Right atrium auricular region (tissue), 2 donors: Measurements from ENCODE around the gene HYKK. TPM values are rescaled to one million over a fixed set of nuclear protein-coding genes. Genes with fewer than 3 reads are reported as not detected.
A peak's percentile ranks its signal among the peaks of the same experiment; 100 is the strongest.

ENCODE experiments used
- DNase-seq: peaks from one replicate; pipeline ENCODE4 v3.0.0-alpha.2; 2019; ENCODE audit warnings: low spot score
- H3K27ac ChIP-seq, 2 donors: fragments of 200-600 bp; sonication (generic); 1 replicate in 1 of 2; 2 replicates in 1 of 2; pipeline ENCODE4 v1.5.1; 2016 to 2019
- H3K27me3 ChIP-seq, 2 donors: fragments of 200-600 bp; sonication (generic); one replicate each; pipeline versions ENCODE4 v1.5.1 to v1.6.0; 2017 to 2019
- H3K36me3 ChIP-seq: fragments of 200-600 bp; sonication (generic); one replicate; pipeline ENCODE4 v1.5.1; 2016
- H3K4me1 ChIP-seq, 2 donors: fragments of 200-600 bp; sonication (generic); one replicate each; pipeline versions ENCODE4 v1.5.1 to v1.6.0; 2017 to 2019
- H3K4me3 ChIP-seq, 2 donors: fragments of 200-600 bp; sonication (generic); 1 replicate in 1 of 2; 2 replicates in 1 of 2; pipeline ENCODE4 v1.5.1; 2017 to 2019; ENCODE audit warnings: mild to moderate bottlenecking in 1 of 2, moderate library complexity in 1 of 2
- H3K9me3 ChIP-seq, 2 donors: fragments of 200-600 bp; sonication (generic); one replicate each; pipeline ENCODE4 v1.5.1; 2019
- CTCF ChIP-seq, 2 donors: fragments of 200-600 bp; sonication (generic); IDR thresholded peaks; one replicate each; pipeline ENCODE4 v1.5.1; 2019; ENCODE audit warnings: antibody characterized with exemption in 2 of 2
- total RNA-seq, 2 donors: library from RNA; depleted of rRNA; stranded (reverse); fragments of >200 nt; gene quantifications; one replicate each; pipeline ENCODE4 v1.1.0, GENCODE V29; 2016

The HYKK gene, protein sequence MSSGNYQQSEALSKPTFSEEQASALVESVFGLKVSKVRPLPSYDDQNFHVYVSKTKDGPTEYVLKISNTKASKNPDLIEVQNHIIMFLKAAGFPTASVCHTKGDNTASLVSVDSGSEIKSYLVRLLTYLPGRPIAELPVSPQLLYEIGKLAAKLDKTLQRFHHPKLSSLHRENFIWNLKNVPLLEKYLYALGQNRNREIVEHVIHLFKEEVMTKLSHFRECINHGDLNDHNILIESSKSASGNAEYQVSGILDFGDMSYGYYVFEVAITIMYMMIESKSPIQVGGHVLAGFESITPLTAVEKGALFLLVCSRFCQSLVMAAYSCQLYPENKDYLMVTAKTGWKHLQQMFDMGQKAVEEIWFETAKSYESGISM
- 10 to 100 TPM in 1 of 2 donors, 1 to 10 TPM in 1; 6.1 to 12.5 TPM for total RNA-seq

DNA sequence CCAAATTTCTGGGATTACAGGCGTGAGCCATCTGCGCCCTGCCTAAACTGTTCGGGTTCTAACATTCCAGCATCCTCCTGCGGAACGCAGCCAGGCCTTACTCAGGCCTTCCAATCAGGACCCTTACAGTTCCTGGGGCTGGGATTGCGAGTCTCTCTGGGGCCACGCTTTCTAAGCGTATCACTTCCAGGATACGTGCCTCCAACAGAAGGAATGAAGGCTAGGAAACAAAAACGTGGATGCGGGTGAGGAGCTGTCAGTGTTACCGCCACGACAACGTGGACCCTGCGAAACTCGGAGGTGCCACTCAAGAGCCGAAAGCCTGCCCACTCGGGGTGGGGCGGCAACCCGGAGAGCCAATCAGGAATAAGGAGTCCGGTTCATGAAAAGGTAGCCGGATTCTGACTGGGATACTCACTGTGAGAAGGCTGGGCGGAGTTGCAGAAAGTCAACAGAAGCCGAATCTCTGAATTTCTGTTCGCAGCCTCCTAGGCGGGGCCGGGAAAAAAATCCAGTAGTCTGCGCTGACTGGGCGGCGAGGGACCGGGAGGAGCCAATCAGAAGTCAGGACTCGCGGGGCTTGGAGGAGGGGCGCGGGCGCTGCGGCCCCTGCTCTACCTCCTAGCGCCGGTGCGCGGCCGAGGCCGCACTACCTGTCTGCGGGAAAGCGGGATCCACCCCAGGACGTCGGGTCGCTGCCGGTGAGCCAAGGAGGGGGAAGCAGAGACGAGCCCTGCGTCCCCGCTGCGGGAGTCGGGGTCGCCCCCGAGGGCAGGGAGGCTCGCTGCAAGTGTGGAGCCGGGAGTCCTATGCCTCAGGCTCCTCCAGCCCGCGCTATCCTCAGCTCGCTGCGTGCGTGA is at the start of gene HYKK:
HYKK (plus strand) TSS at position 607 of the 860 bp plus-strand sequence. CDS start 5,512 bp downstream, outside the sequence.
- Histone ChIP-seq H3K9me3 (no peaks in the 10 kb centered on the region), H3K4me1 (peaks cover 0 to 9% of the 10 kb centered on the region in 2 donors), H3K27ac (peak within 1 kb of the TSS; percentile 65 to 75), H3K36me3 (no peaks in the 10 kb centered on the region), H3K27me3 (no peaks in the 10 kb centered on the region), H3K4me3 (peak within 1 kb of the TSS; percentile 70 to 86)
- TF ChIP-seq CTCF (IDR thresholded peaks at IDR 0.05) = peak in 1 of 2 donors; percentile 34
- peak; percentile 93 for DNase-seq

DNA sequence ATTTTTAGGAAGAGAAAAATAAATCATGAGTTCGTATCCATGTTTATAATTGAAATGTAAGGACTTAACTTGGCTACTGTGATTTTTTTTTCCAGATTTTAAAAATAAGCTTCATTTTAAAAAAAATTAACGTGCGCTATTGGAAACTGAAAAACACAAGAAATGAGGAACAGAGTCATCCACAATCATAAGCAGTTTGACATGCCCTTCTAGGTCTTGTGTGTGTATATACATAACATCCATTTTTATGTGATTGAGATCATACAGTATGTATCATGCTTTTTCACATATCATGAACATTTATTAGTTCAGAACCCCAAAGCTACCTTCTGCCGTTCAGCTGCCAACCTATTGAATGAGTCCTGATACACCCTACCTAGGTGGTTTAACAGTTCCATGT is 46.6 kb upstream of the HYKK start:
- DNase-seq = no peak
- Histone ChIP-seq H3K27ac (no peak overlapping the region), H3K36me3 (peaks cover 24% of the 10 kb centered on the region), H3K4me1 (peaks cover 0 to 51% of the 10 kb centered on the region in 2 donors), H3K27me3 (no peaks in the 10 kb centered on the region), H3K4me3 (no peak overlapping the region), H3K9me3 (no peaks in the 10 kb centered on the region)
- no peak for TF ChIP-seq CTCF (IDR thresholded peaks at IDR 0.05)

DNA sequence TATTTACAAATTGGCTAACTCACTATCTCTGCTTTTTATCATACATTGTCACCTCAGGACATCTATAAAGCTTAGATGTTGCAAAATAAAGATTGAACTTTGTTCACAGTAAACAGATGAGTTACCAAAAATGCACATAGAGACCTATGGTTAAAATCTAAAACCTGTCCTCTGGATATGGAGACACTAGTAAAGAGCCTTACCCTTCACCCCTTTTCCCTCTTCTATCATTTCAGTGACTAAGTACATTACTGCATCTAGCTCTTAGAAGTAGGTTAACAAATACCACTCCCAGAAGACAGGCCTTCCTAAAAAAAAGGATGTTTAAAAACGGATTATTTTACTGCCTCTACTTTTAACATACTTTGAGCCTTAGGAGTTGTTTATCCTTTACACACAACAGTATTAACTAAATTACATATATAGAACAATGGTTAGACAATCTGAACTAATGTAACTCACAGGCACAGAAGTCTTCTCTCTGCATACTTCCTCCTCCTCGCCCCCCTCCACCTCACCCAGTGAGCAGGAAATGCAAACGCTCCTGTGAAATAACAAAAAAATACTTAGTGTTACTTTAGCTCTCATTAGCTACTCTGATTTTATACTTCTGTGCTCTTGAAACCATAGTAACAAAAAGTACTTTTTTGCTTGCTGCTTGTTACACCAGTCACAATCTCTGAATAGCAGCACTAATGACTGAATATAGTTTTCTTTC is 46.0 kb upstream of the HYKK start:
- no peaks in the 10 kb centered on the region for H3K9me3 ChIP-seq
- H3K36me3 ChIP-seq = peaks cover 26% of the 10 kb centered on the region
- no peaks in the 10 kb centered on the region for H3K27me3 ChIP-seq
- no peak overlapping the region for H3K27ac ChIP-seq
- TF ChIP-seq CTCF (IDR thresholded peaks at IDR 0.05) = no peak
- no peak for DNase-seq
- peaks cover 0 to 48% of the 10 kb centered on the region in 2 donors for H3K4me1 ChIP-seq
- no peak overlapping the region for H3K4me3 ChIP-seq

GRCh38 chr15:78469031-78469430 is 38.3 kb upstream of the HYKK start:
- H3K4me1 ChIP-seq = peaks cover 0 to 17% of the 10 kb centered on the region in 2 donors
- H3K27ac ChIP-seq = no peak overlapping the region
- no peaks in the 10 kb centered on the region for H3K9me3 ChIP-seq
- H3K27me3 ChIP-seq = no peaks in the 10 kb centered on the region
- no peak for DNase-seq
- H3K36me3 ChIP-seq = peaks cover 78% of the 10 kb centered on the region
- no peak overlapping the region for H3K4me3 ChIP-seq
- TF ChIP-seq CTCF (IDR thresholded peaks at IDR 0.05) = no peak

DNA sequence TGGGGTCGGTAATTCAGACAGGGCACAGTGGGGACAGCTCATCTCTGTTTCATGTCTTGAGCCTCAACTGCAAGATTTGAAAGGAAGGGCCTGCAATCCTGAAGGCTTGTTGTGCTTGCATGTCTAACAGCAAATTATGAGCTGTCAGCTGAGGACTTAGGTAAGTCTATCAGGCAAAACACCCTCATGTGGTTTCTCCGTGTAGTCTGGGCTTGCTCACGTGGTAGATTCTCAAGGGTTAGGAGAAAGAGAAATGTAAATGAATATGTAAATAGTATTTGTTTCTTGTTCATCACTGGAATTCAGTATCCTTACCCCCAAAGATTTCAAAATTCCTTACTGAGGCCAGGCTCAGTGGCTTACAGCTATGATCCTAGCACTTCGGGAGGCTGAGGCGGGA is 30.1 kb upstream of the HYKK start:
- DNase-seq = no peak
- no peak overlapping the region for H3K4me3 ChIP-seq
- H3K27ac ChIP-seq = no peak overlapping the region
- H3K36me3 ChIP-seq = peaks cover 60% of the 10 kb centered on the region
- no peaks in the 10 kb centered on the region for H3K4me1 ChIP-seq
- H3K9me3 ChIP-seq = no peaks in the 10 kb centered on the region
- TF ChIP-seq CTCF (IDR thresholded peaks at IDR 0.05) = no peak
- H3K27me3 ChIP-seq = no peaks in the 10 kb centered on the region
